NCI-H2196 treated with DMSO at 0.1 percent for 48 hours (cell line): ENCODE results near the gene CHD6.

ENCODE experiments used
- DNase-seq: peaks from one replicate; lab custom pipeline; 2025; ENCODE audit not compliant: unreplicated experiment; lab: John Stamatoyannopoulos, UW

CHD6 gene

DNA sequence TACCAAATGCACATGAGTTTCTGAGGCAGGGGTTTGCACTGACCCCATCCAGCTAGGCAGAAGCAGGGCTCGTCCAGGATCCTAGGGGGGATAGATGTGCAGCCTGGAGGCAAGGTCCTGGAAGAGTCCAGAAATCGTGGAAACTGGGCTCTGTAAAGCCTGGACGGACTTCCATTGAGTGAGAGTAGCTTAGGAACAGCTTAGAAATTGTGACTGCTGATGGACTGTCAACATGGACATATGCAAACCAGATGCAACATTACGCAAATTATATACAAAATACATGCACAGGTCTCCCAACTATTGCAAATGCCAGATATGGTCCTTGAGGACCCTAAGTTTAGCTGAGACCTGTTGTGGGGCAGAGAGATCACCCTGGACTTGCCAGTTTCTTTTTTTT lies 246.8 kb downstream of the CHD6 start:
- DNase-seq: no peak

DNA sequence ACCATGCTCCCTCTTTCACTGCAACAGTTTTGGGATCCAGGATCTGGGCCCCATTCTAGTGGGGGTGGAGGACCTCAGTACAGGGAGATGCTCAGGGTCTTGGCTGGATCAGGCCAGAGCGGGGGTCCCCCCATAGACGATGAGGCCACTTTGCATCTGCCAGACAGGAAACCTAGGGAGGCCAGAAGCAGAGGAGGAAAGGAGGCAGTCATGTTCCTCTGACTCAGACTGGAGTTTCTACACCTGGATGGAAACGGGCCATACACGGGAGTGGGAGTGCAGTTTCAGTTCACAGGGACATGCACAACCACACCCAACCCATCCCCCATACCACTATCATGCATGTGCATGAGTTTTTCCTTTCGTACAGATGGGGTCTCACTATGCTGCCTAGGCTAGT lies 248.0 kb downstream of the CHD6 start:
- DNase-seq: no peak

DNA sequence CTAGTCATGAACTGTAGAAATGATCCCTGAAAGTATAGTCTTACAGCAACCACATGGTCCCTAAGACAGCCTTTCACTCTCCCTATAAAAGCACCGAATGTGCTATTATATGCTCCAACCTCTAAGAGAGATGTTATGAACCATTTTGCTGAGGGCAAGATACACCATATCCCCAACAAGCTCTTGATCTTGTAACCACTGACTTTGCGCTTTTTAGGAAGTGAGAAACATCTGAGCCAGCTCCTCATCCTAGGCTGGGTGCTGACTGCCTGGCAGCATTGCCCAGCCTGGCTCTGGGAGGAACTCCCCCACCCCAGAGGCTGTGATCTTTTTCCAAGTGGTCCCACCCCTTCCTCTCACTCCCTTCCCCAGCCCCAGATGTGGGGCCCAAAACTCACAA lies 248.5 kb downstream of the CHD6 start:
- no peak for DNase-seq

DNA sequence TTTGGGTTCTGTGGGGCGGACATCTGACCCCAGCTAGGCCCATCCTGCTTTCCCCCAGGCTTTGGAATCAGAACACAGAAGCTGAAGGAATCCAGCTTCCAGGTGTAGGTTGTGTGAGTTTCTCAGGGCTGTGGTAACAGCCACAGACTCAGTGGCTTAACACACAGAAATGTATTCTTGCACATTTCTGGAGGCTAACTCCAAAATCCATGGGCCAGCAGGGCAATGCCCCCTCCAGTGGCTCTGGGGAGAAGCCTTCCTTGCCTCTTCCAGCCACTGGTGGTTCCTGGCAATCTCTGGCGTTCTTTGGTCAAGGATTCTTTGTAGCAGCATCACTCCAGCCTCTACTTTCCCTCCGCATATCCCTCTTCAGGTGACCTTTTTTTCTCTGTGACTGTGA lies 250.2 kb downstream of the CHD6 start:
- no peak for DNase-seq

DNA sequence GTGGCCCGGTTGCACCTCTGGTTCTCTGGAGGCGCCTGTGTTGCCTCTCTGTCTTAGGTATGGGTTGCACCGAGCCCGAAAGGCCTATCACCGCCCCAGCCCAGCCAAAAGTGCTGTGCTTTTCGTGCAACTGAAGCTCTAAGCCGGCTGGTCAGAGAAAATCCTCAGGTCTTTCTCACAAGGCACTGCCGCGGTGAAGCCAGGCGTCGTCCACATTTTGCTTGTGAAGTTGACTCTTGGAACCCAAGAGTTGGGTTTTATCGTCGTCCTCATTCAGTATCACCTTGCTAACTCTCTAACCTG lies 250.8 kb downstream of the CHD6 start:
- no peak for DNase-seq

DNA sequence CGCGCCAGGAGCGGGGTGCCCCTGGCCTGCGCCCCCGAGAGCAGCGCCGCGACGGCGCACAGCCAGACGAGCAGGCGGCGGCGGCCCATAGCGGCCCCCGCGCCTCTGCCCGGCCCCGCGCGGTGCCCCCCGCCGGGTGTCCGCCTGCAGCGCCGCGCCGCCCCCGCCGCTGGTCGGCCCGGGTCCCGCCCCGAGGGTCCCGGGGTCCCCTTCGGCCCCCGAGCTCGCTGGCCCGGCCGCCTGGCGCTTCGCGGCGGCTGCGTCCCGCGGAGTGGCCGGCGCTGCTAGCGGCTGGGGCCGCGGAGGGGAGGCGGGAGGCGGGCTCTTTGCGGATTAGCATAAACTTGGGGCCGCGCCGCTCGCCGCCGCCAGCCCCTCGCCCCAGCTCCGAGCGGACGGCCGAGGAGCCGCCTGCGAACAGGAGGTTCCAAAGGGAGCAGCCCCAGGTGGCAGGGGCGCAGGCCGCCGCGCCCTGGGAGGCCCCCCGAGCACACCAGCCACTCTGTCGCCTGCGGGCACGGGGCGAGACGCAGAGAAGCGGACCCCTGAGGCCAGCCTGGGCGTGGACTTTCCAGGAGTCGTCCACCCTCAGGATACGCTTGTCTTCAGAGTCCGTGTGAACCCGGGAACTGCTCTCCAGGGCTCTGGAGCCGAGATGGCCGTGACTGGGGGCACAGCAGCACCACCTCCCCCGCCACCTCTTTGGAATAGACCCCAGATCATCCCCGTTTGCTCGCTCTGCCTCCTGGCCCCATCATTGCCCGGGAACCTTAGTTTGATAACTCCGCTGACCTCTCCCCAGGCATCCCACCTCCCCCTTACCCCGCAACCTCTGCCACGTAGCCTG lies 251.4 kb downstream of the CHD6 start, which contains the start of gene EMILIN3:
Gene EMILIN3 (minus strand): TSS at position 273 of the 847 bp plus-strand sequence. CDS start 184 bp downstream, at position 89.
- no peak for DNase-seq

DNA sequence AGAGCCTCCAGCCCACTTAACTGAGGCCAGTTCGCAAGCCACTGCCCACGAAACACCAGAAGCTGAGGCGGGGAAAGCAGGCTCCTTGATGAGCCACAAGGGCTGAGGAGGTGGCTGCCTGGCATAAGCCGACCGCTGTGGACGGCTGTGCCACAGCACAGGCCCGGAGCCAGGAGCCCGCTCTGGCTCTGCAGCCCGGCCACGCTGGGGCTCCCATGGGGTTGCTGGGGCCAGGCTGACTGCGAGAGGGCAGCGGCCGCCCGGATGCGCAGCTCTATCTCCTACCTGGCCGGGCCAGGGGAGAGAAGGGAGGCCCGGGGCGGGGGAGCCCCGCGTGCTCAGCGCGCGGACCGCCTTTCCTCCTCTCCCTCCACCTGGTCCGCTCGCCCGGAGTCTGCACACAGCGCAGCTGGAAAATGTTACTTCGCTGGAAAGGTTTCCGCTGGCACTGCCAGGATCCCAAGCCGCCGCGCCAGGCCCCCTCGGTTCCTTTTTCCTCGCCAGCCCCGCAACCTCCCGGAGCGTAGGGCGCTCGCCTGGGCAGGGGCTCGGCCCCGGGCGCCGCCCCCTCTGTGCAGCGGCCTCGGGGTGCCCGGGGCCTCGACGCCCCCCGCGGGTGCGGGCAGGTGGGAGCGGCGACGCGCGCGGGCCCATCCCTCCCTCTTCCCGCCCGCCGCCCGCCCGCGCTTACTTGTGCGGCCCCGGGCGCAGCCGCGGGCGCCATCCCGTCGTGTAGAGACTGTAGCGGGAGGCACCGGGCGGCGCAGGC lies 252.2 kb downstream of the CHD6 start:
- DNase-seq: no peak

DNA sequence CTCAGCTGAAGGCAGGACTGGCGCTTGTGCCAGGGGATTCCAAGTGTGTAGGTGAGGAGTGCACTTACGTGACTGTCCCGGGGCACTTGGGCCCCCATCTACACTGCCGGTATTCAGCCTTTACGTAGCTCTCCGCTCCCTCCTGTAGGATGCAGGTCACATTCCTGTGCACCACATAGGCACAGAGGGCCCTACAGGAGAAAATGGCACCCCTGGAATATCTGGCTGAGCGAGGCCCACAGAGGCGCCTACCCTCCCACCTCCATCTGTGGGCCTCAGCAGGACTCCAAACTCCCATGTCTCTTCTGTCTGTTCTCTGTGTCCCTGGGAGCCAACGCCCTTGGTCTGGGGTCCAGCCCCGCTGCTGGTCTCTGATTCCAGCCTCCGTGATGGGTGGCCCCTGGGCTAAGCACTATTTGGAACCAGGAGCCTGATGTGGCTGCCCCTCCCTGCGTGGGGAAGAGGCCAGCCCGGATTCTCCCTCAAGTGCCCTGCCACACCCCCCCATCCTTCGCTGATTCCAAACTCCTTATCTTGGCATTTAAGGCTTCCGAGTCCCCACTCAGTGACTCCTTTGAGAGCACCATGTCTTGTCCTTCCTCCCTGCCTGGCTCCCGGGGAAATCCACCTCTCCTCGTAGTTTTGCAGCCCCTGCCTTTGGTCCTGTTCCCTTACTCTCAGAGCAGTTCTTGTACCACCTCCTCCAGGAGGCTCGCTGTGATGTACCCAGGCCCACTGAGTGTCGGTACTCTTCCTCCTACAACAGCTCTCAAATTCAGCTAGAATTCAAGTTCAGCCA lies 253.0 kb downstream of the CHD6 start:
- no peak for DNase-seq

DNA sequence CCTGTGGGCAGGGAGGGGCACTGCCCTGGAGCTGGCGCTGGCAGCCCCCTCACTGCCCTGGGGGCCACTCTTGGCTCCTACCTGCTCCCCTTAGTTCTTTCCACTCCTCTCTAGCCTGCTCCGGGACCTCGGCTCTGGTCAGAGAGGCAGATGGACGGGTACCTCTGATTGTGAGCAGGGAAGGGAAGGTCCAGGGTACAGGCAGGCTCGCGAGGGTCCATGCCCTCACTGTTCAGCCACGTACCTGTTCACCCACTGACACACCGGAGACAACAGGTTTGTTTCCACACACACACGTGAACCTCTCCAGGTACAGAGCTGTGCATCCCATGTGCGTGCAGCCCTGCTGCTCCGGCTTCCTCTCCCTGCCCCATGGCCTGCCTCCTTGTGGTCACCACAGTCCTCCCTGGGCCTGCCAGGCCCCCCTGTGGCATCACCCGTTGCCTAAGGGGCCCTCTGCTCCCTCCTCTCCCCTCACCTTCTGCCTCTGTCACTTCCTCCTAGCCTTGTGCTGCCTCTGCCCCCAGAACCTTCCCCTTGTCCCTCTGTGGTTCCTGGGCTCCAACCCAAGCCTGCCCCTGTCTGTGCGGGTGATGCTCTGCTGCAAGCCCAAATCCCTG lies 253.8 kb downstream of the CHD6 start:
- no peak for DNase-seq

DNA sequence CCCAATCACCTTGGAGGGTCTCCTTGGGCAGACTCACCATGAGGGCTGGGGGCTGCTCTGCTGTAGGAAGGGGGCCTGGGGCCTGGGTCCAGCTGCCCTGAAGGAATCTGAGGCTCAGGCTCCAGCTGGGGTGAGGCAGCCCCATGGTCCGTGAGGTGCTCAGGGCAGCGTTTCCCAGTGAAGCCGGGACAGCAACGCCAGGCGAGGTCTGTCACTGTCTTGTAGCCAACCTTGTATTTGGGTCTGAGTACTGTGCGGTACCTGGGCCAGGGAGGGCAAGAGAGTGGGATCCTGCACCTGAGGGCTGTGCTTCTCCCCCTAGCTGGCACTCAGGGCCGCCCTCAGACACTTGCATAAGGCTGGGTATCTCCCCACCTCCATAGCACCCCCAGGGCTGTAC lies 254.6 kb downstream of the CHD6 start:
- DNase-seq: no peak

DNA sequence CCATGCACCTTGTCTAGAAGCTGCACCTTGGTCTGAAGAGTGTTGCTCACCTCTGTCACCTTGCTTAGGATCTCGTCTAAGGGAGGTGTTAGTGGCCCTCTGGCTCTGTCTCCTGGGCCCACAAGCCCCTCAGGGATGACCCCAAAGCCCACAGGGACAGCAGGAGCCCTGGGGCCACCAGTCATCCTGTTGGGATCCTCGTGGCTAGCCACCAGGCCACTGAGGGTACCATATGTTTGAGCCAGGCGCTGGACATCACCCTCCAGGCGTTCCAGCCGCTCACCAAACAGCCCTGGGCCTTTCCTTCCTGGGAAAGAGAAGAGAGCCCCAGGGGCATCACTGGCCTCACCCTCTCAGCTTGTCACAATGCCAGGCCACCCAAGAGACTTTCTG lies 255.4 kb downstream of the CHD6 start:
- DNase-seq: no peak

DNA sequence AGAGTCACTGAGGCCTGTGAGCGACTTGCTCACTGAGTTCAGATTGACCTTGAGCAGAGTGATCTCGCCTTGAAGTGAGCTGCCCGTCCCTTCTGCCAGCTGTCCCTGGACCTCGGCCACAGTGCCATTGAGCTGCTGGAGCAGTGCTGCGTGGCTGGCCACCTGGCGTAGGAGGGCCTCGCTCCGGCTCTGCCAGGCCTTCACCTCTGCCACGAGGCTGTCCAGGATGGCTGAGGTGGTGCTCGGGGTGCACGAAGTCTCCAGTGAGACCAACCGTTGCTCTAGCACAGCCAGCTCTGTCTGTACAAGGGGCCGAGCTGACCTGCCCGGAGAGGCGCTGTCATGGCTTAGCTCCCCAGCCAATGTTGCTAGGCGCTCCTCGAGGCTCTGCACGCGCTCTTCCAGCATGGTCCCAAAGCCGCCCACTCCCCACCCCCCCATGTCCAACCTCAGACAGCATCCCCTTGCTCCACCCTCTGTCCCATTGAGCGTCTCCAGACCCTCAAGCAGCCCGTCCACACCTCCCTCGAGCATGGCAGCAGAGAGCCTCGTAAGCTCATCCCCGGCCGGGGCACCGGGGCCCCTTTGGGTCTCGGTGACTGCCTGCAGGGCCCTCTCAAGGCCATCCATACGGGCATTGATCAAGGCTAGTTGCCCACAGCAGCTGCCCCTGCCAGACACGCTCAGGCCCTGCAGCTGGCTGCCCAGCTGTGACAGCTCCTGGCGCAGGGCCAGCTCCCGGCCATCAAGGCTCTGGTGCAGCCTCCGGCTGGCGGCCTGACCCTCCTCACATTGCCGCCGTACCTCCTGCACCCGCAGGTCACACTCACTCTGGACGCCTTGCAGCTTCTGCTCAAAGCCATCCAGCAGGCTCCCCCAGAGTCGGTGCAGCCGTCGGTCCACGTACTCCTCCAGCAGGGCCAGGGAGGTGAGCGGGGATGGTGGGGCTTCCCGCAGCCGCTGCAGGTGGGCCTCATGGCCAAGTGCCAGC lies 256.1 kb downstream of the CHD6 start:
- no peak for DNase-seq

DNA sequence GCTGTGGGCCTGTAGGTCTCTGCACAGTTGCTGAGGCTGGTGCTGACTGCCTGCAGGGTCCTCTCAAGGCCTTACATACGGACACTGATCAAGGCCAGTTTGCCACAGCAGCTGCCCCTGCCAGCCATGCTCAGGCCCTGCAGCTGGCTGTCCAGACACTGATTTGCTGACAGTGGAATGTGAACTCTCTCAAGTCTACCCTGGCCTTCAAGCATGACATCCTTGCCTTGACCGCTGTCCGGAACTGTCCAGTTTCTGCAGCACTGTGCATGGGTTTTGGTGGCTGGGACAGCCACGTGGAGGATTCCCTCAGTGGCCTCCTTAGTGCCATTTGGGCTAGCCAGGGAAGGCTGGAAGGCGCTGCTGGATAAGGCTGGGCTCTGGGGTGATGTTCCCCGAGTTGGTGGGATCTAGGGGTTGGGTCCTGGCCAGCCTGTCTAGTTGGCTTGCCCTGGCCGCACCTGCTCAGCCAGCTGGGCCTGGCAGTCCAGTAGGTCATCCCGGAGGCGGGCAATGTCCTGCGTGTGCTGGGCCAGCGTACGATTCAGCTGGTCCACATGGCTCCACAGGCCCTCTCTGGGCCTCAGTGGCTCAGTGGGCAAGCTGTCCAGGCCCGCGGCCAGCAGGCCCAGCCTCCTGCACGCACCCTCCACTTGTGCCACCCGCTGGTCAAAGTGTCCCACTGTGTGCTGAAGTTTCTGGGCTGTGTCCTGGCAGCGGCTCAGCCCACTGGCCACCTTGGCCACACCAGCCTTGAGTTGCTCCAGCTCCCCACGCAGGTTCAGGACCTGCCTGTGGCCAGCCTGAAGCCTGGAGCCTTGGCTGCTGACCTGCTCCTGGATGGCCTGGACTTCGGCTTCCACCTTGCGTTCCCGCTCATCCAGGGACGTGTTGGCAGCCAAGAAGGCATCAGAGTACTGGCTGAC lies 257.1 kb downstream of the CHD6 start:
- no peak for DNase-seq

DNA sequence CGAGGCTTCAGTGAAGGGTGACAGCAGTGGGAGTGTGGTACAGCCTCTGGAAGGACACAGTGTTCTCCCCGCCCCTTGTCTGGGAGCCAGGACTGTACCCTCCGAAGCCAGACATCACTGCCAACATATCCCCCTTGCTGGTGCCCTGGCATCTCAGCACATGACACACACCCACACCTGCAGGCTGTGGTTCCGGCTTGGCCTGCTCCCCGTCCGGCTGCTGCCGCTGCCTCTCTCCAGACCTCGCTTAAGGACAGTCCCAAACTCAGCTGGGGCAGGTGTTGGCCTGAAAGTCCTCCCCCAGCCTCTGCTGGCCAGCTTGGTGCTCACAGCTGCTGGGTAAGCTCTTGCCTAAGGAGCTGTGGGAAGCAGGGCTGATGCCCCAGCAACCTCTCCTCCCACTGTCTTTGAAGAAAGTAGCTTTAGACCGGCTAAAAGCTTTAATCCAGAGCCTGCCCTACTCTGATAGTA lies 258.6 kb downstream of the CHD6 start:
- DNase-seq: no peak

DNA sequence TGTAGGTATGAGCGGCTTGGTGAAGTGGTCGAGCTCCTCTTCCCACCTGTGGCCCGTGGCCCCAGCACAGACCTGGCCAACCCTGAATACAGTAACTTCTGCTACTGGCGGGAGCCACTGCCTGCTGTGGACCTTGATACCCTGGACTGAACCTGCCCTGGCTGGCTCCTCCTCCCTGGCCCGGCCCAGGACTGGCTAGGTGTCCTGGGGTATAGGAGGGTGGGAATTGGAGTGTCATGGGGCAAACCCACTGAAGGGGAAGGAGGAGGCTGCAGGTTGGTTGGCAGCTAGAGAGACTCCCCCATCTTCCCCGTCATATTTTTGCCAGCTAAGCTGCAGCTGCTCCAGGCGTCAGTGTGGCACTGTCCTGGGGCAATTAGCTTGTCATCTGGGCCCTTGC lies 259.5 kb downstream of the CHD6 start:
- DNase-seq: no peak

DNA sequence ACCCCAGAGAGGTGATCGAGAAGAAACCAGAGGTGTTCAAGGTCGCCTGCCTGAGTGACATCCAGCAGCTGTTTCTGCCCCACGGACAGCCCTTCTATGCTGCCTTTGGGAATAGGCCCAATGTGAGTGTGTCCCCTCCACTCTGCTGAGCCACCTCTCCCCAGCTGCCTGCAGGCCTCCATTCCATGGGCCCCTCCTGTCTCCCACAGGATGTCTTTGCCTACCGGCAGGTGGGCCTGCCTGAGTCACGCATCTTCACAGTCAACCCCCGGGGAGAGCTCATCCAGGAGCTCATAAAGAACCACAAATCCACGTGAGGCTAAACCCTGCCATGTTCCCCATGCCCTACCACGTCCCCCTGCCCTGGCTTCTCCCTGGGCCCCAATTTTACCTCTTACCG lies 259.9 kb downstream of the CHD6 start:
- DNase-seq: no peak

DNA sequence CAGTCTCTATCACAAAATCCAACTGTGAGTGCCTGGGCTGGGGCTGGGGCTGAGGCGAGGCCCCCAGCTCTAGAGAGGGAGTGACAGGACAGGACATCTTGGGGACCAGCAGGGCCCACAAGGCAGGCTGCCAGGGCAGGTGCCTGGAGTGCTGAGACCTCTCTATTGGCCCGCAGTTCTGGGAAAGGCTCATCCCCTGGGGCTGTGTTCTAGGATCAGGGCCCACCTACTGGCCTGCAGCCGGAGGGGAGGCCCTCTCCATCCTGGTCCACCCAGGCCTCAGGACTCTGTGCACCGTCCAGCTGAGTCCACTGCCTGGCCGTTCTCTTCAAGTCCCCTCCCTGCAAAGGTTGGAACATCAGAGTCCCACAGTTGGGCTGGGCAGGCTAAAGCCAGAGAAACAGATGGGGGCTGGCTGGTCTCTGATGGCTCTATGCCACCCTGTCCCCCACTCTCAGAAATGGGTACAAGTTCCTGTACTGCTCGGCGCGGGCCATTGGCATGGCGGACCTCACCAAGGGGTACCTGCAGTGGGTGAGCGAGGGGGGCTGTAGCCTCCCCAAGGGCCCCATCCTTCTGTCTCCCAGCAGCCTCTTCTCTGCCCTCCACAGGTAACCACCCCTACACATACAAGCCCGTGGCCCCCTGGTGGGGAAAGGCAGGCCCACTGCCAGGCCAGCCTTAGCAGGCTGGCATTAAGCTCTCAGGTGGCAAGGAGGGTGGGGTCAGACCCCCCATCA lies 260.6 kb downstream of the CHD6 start:
- no peak for DNase-seq

DNA sequence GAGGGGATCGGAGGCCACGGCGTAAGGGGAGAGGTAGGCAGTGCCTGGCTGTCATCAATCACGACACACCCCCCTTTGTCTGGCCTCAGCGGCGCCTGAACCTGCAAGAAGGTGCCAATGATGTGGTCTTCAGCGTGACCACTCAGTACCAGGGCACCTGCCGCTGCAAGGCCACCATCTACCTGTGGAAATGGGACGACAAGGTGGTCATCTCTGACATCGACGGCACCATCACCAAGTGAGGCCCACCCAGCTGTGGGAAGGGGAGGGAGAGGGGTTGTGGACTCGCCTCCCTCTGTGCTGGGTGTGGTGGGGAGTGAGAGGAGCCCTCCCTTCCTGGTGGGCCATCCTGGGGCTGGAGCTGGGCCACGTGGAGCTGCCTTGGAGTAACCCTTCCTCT lies 261.2 kb downstream of the CHD6 start:
- no peak for DNase-seq
